ENCODE measurements around the gene CD2AP. TPM values are rescaled to one million over a fixed set of nuclear protein-coding genes. Genes with fewer than 3 reads are reported as not detected.

CD2AP gene
- total RNA-seq, 1 donor from 2014 or later = 34.5 TPM

GRCh38 chr6:47473791-47474346 is 3.7 kb upstream of the CD2AP start:
- ATAC-seq = no peak
- no peaks in the 10 kb centered on the region for H3K36me3 ChIP-seq

GRCh38 chr6:47475319-47475816 is 2.2 kb upstream of the CD2AP start:
- Histone ChIP-seq H3K4me1 (peaks cover 9% of the 10 kb centered on the region), H3K36me3 (no peaks in the 10 kb centered on the region), H3K27me3 (no peaks in the 10 kb centered on the region), H3K27ac (no peak overlapping the region), H3K9me3 (no peaks in the 10 kb centered on the region), H3K4me3 (no peak overlapping the region)
- DNase-seq (no peak), ATAC-seq (no peak)
- no peak for TF ChIP-seq CTCF (IDR thresholded peaks at IDR 0.05)
- intact Hi-C loops (cut with DNase I) = no loop called here

More at GRCh38 chr6:47473791-47474346, 3.7 kb upstream of the CD2AP start:
- no peak overlapping the region for H3K4me3 ChIP-seq
- no peaks in the 10 kb centered on the region for H3K4me1 ChIP-seq
- H3K9me3 ChIP-seq = no peaks in the 10 kb centered on the region
- no peak overlapping the region for H3K27ac ChIP-seq
- TF ChIP-seq CTCF (IDR thresholded peaks at IDR 0.05) = no peak
- intact Hi-C loops (cut with DNase I) = no loop called here
- DNase-seq = no peak
- no peaks in the 10 kb centered on the region for H3K27me3 ChIP-seq

GRCh38 chr6:47476781-47477496 is 650 bp upstream of the CD2AP start:
- intact Hi-C loops (cut with DNase I) = no loop called here
- Histone ChIP-seq H3K4me1 (peaks cover 18% of the 10 kb centered on the region), H3K9me3 (no peaks in the 10 kb centered on the region), H3K27ac (peak overlapping the region; percentile 95), H3K27me3 (no peaks in the 10 kb centered on the region), H3K36me3 (no peaks in the 10 kb centered on the region), H3K4me3 (peak overlapping the region; percentile 92)
- DNase-seq (no peak), ATAC-seq (no peak)
- TF ChIP-seq CTCF (IDR thresholded peaks at IDR 0.05) = no peak

- peak; percentile 11 for ATAC-seq
- no peak for DNase-seq
- no peaks in the 10 kb centered on the region for H3K27me3 ChIP-seq
- no peaks in the 10 kb centered on the region for H3K9me3 ChIP-seq
- peak overlapping the region; percentile 92 for H3K4me3 ChIP-seq
- no peak for TF ChIP-seq CTCF (IDR thresholded peaks at IDR 0.05)
- H3K36me3 ChIP-seq = no peaks in the 10 kb centered on the region
- peaks cover 28% of the 10 kb centered on the region for H3K4me1 ChIP-seq
- H3K27ac ChIP-seq = peak overlapping the region; percentile 95
- intact Hi-C loops (cut with DNase I) = no loop called here
Measured at GRCh38 chr6:47478233-47479139, 897 bp downstream of the CD2AP start.

GRCh38 chr6:47479140-47479508 is 1.5 kb downstream of the CD2AP start:
- H3K4me3 ChIP-seq = peak overlapping the region; percentile 92
- intact Hi-C loops (cut with DNase I) = no loop called here
- ATAC-seq (no peak), DNase-seq (no peak)
- H3K9me3 ChIP-seq = no peaks in the 10 kb centered on the region
- no peak for TF ChIP-seq CTCF (IDR thresholded peaks at IDR 0.05)
- H3K36me3 ChIP-seq = no peaks in the 10 kb centered on the region
- H3K27ac ChIP-seq = peak overlapping the region; percentile 95
- peaks cover 33% of the 10 kb centered on the region for H3K4me1 ChIP-seq
- H3K27me3 ChIP-seq = no peaks in the 10 kb centered on the region

Data from upper lobe of right lung (tissue), 1 donor.